Tibial artery (tissue), 4 donors: ENCODE results near the gene CELF5.

Source experiments
- DNase-seq, 2 donors: peaks; one replicate each; pipeline ENCODE4 v3.0.0-alpha.2; 2019
- H3K27ac ChIP-seq, 2 donors: fragments of 200-600 bp; sonication (generic) in 1 of 2; 1 replicate in 1 of 2; 2 replicates in 1 of 2; pipeline ENCODE4 v1.5.1; 2018 to 2019; ENCODE audit warnings: mild to moderate bottlenecking in 1 of 2
- H3K27me3 ChIP-seq, 2 donors: fragments of 200-600 bp; sonication (generic) in 1 of 2; one replicate each; pipeline versions ENCODE4 v1.5.1 to v1.6.0; 2016 to 2019
- H3K36me3 ChIP-seq, 3 donors: fragments of 200-600 bp; sonication (generic) in 2 of 3; one replicate each; pipeline ENCODE4 v1.5.1; 2016 to 2019; ENCODE audit warnings: mild to moderate bottlenecking in 2 of 3
- H3K4me1 ChIP-seq, 4 donors: fragments of 200-600 bp; sonication (generic) in 2 of 4; 1 replicate in 3 of 4; 2 replicates in 1 of 4; pipeline ENCODE4 v1.5.1; 2016 to 2019
- H3K4me3 ChIP-seq, 2 donors: fragments of 200-600 bp; sonication (generic) in 1 of 2; 1 replicate in 1 of 2; 2 replicates in 1 of 2; pipeline ENCODE4 v1.5.1; 2018 to 2019; ENCODE audit warnings: mild to moderate bottlenecking in 2 of 2
- H3K9me3 ChIP-seq, 3 donors: fragments of 200-600 bp; sonication (generic) in 1 of 3; one replicate each; pipeline ENCODE4 v1.5.1; 2016 to 2019
- CTCF ChIP-seq, 2 experiments: fragments of 200-600 bp in 1 of 2; fragments of 450-650 bp in 1 of 2; IDR thresholded peaks; one replicate each; pipeline ENCODE4 v1.5.1; 2017 to 2019; ENCODE audit warnings: antibody characterized with exemption in 2 of 2, mild to moderate bottlenecking in 1 of 2, moderate library complexity in 1 of 2
- intact Hi-C: fragments of 100-400 bp; cut with DNase I; formaldehyde crosslinking; loops from one replicate; pipeline ENCODE4 v1.15.0; 2023; ENCODE audit warnings: low total_unique reads

Gene CELF5

GRCh38 chr19:3203805-3204645 lies 20.4 kb upstream of the CELF5 start:
- no peak for DNase-seq
- no peaks in the 10 kb centered on the region for H3K9me3 ChIP-seq
- H3K4me1 ChIP-seq, result no peaks in the 10 kb centered on the region
- H3K27ac ChIP-seq, result no peak overlapping the region
- intact Hi-C loops, result no loop called here
- no peaks in the 10 kb centered on the region for H3K27me3 ChIP-seq
- peaks cover 41 to 93% (median 74%) of the 10 kb centered on the region in 3 donors for H3K36me3 ChIP-seq
- H3K4me3 ChIP-seq, result no peak overlapping the region
- no peak for TF ChIP-seq CTCF (IDR thresholded peaks at IDR 0.05)

- no peak overlapping the region for H3K27ac ChIP-seq
- H3K4me3 ChIP-seq, result no peak overlapping the region
- no peaks in the 10 kb centered on the region for H3K9me3 ChIP-seq
- intact Hi-C loops, result no loop called here
- no peaks in the 10 kb centered on the region for H3K27me3 ChIP-seq
- TF ChIP-seq CTCF (IDR thresholded peaks at IDR 0.05), result no peak
- no peak for DNase-seq
- H3K36me3 ChIP-seq, result peaks cover 41 to 96% (median 70%) of the 10 kb centered on the region in 3 donors
- no peaks in the 10 kb centered on the region for H3K4me1 ChIP-seq
Measured at GRCh38 chr19:3204646-3205275, 19.7 kb upstream of the CELF5 start.

- intact Hi-C loops, result no loop called here
- Histone ChIP-seq H3K27ac (no peak overlapping the region), H3K27me3 (no peaks in the 10 kb centered on the region), H3K4me1 (no peaks in the 10 kb centered on the region), H3K9me3 (no peaks in the 10 kb centered on the region), H3K36me3 (peaks cover 41 to 81% (median 65%) of the 10 kb centered on the region in 3 donors), H3K4me3 (no peak overlapping the region)
- TF ChIP-seq CTCF (IDR thresholded peaks at IDR 0.05), result no peak
- DNase-seq, result no peak
Measured at GRCh38 chr19:3206216-3206953, 18.1 kb upstream of the CELF5 start.

- Histone ChIP-seq H3K27me3 (no peaks in the 10 kb centered on the region), H3K27ac (no peak overlapping the region), H3K4me3 (no peak overlapping the region), H3K4me1 (no peaks in the 10 kb centered on the region), H3K9me3 (no peaks in the 10 kb centered on the region), H3K36me3 (peaks cover 41 to 68% (median 54%) of the 10 kb centered on the region in 3 donors)
- no peak for DNase-seq
- intact Hi-C loops, result no loop called here
- no peak for TF ChIP-seq CTCF (IDR thresholded peaks at IDR 0.05)
Measured at GRCh38 chr19:3207461-3208242, 16.8 kb upstream of the CELF5 start.
